22Rv1 (cell line): Measurements from ENCODE around the gene MAP2.

ENCODE experiments used
- CTCF ChIP-seq: fragments of 450-650 bp; IDR thresholded peaks from 2 replicates; pipeline ENCODE4 v1.5.1; 2017; ENCODE audit warnings: mild to moderate bottlenecking
- ZFX ChIP-seq: fragments of 450-650 bp; IDR thresholded peaks from 2 replicates; pipeline ENCODE4 v1.6.1; 2017; ENCODE audit warnings: antibody characterized with exemption, borderline replicate concordance

- TF ChIP-seq ZFX (no peak), CTCF (no peak)
Measured at GRCh38 chr2:209512971-209513370, 89.1 kb downstream of the MAP2 start.
